ENCODE results near the gene TRPC4.

The TRPC4 gene

GRCh38 chr13:37747071-37747612 is 122.4 kb downstream of the TRPC4 start:
- Histone ChIP-seq H3K36me3 (ENCODE audit: control insufficient read depth in 1 of 2, insufficient read depth in 2 of 2, low read length in 2 of 2) (no peaks in the 10 kb centered on the region), H3K9me3 (ENCODE audit: control insufficient read depth in 1 of 2, low read length in 2 of 2) (no peaks in the 10 kb centered on the region), H3K9ac (ENCODE audit: low read depth in 1 of 2, low read length in 2 of 2) (no peak overlapping the region), H3K4me3 (ENCODE audit: low read depth in 1 of 2, low read length in 2 of 2) (no peak overlapping the region), H3K27me3 (ENCODE audit: control insufficient read depth in 1 of 2, insufficient read depth in 2 of 2, low read length in 2 of 2) (no peaks in the 10 kb centered on the region), H3K4me1 (ENCODE audit: control insufficient read depth in 1 of 2, insufficient read depth in 2 of 2, low read length in 2 of 2) (no peaks in the 10 kb centered on the region), H3K27ac (ENCODE audit: low read depth, low read length) (no peak overlapping the region)

GRCh38 chr13:37741536-37741935 is 128.0 kb downstream of the TRPC4 start:
- no peaks in the 10 kb centered on the region for H3K36me3 ChIP-seq (ENCODE audit: control insufficient read depth in 1 of 2, insufficient read depth in 2 of 2, low read length in 2 of 2)
- H3K27ac ChIP-seq (ENCODE audit: low read depth, low read length), result no peak overlapping the region
- no peak overlapping the region for H3K9ac ChIP-seq (ENCODE audit: low read depth in 1 of 2, low read length in 2 of 2)
- H3K9me3 ChIP-seq (ENCODE audit: control insufficient read depth in 1 of 2, low read length in 2 of 2), result no peaks in the 10 kb centered on the region
- no peak overlapping the region for H3K4me3 ChIP-seq (ENCODE audit: low read depth in 1 of 2, low read length in 2 of 2)
- no peaks in the 10 kb centered on the region for H3K4me1 ChIP-seq (ENCODE audit: control insufficient read depth in 1 of 2, insufficient read depth in 2 of 2, low read length in 2 of 2)
- no peaks in the 10 kb centered on the region for H3K27me3 ChIP-seq (ENCODE audit: control insufficient read depth in 1 of 2, insufficient read depth in 2 of 2, low read length in 2 of 2)

- Histone ChIP-seq H3K4me1 (ENCODE audit: control insufficient read depth in 1 of 2, insufficient read depth in 2 of 2, low read length in 2 of 2) (no peaks in the 10 kb centered on the region), H3K27ac (ENCODE audit: low read depth, low read length) (no peak overlapping the region), H3K36me3 (ENCODE audit: control insufficient read depth in 1 of 2, insufficient read depth in 2 of 2, low read length in 2 of 2) (no peaks in the 10 kb centered on the region), H3K4me3 (ENCODE audit: low read depth in 1 of 2, low read length in 2 of 2) (no peak overlapping the region), H3K9ac (ENCODE audit: low read depth in 1 of 2, low read length in 2 of 2) (no peak overlapping the region), H3K27me3 (ENCODE audit: control insufficient read depth in 1 of 2, insufficient read depth in 2 of 2, low read length in 2 of 2) (no peaks in the 10 kb centered on the region), H3K9me3 (ENCODE audit: control insufficient read depth in 1 of 2, low read length in 2 of 2) (no peaks in the 10 kb centered on the region)
Measured at GRCh38 chr13:37736045-37736444, 133.5 kb downstream of the TRPC4 start.

GRCh38 chr13:37735293-37735692 is 134.3 kb downstream of the TRPC4 start:
- no peak overlapping the region for H3K27ac ChIP-seq (ENCODE audit: low read depth, low read length)
- no peaks in the 10 kb centered on the region for H3K9me3 ChIP-seq (ENCODE audit: control insufficient read depth in 1 of 2, low read length in 2 of 2)
- no peaks in the 10 kb centered on the region for H3K27me3 ChIP-seq (ENCODE audit: control insufficient read depth in 1 of 2, insufficient read depth in 2 of 2, low read length in 2 of 2)
- H3K36me3 ChIP-seq (ENCODE audit: control insufficient read depth in 1 of 2, insufficient read depth in 2 of 2, low read length in 2 of 2), result no peaks in the 10 kb centered on the region
- no peaks in the 10 kb centered on the region for H3K4me1 ChIP-seq (ENCODE audit: control insufficient read depth in 1 of 2, insufficient read depth in 2 of 2, low read length in 2 of 2)
- no peak overlapping the region for H3K4me3 ChIP-seq (ENCODE audit: low read depth in 1 of 2, low read length in 2 of 2)
- H3K9ac ChIP-seq (ENCODE audit: low read depth in 1 of 2, low read length in 2 of 2), result no peak overlapping the region

GRCh38 chr13:37729876-37730275 is 139.7 kb downstream of the TRPC4 start:
- Histone ChIP-seq H3K27me3 (ENCODE audit: control insufficient read depth in 1 of 2, insufficient read depth in 2 of 2, low read length in 2 of 2) (no peaks in the 10 kb centered on the region), H3K9me3 (ENCODE audit: control insufficient read depth in 1 of 2, low read length in 2 of 2) (no peaks in the 10 kb centered on the region), H3K27ac (ENCODE audit: low read depth, low read length) (no peak overlapping the region), H3K4me3 (ENCODE audit: low read depth in 1 of 2, low read length in 2 of 2) (no peak overlapping the region), H3K4me1 (ENCODE audit: control insufficient read depth in 1 of 2, insufficient read depth in 2 of 2, low read length in 2 of 2) (no peaks in the 10 kb centered on the region), H3K9ac (ENCODE audit: low read depth in 1 of 2, low read length in 2 of 2) (no peak overlapping the region), H3K36me3 (ENCODE audit: control insufficient read depth in 1 of 2, insufficient read depth in 2 of 2, low read length in 2 of 2) (no peaks in the 10 kb centered on the region)

GRCh38 chr13:37716420-37717195 is 153.0 kb downstream of the TRPC4 start:
- no peaks in the 10 kb centered on the region for H3K27me3 ChIP-seq (ENCODE audit: control insufficient read depth in 1 of 2, insufficient read depth in 2 of 2, low read length in 2 of 2)
- H3K4me1 ChIP-seq (ENCODE audit: control insufficient read depth in 1 of 2, insufficient read depth in 2 of 2, low read length in 2 of 2), result no peaks in the 10 kb centered on the region
- no peak overlapping the region for H3K9ac ChIP-seq (ENCODE audit: low read depth in 1 of 2, low read length in 2 of 2)
- no peaks in the 10 kb centered on the region for H3K9me3 ChIP-seq (ENCODE audit: control insufficient read depth in 1 of 2, low read length in 2 of 2)
- H3K4me3 ChIP-seq (ENCODE audit: low read depth in 1 of 2, low read length in 2 of 2), result no peak overlapping the region
- no peak overlapping the region for H3K27ac ChIP-seq (ENCODE audit: low read depth, low read length)
- no peaks in the 10 kb centered on the region for H3K36me3 ChIP-seq (ENCODE audit: control insufficient read depth in 1 of 2, insufficient read depth in 2 of 2, low read length in 2 of 2)

- Histone ChIP-seq H3K4me3 (ENCODE audit: low read depth in 1 of 2, low read length in 2 of 2) (no peak overlapping the region), H3K9ac (ENCODE audit: low read depth in 1 of 2, low read length in 2 of 2) (no peak overlapping the region), H3K9me3 (ENCODE audit: control insufficient read depth in 1 of 2, low read length in 2 of 2) (no peaks in the 10 kb centered on the region), H3K27me3 (ENCODE audit: control insufficient read depth in 1 of 2, insufficient read depth in 2 of 2, low read length in 2 of 2) (no peaks in the 10 kb centered on the region), H3K27ac (ENCODE audit: low read depth, low read length) (no peak overlapping the region), H3K4me1 (ENCODE audit: control insufficient read depth in 1 of 2, insufficient read depth in 2 of 2, low read length in 2 of 2) (no peaks in the 10 kb centered on the region), H3K36me3 (ENCODE audit: control insufficient read depth in 1 of 2, insufficient read depth in 2 of 2, low read length in 2 of 2) (no peaks in the 10 kb centered on the region)
Measured at GRCh38 chr13:37715606-37716015, 154.0 kb downstream of the TRPC4 start.

- no peaks in the 10 kb centered on the region for H3K4me1 ChIP-seq (ENCODE audit: control insufficient read depth in 1 of 2, insufficient read depth in 2 of 2, low read length in 2 of 2)
Measured at GRCh38 chr13:37709318-37709717, 160.3 kb downstream of the TRPC4 start.

GRCh38 chr13:37707739-37708500 is 161.7 kb downstream of the TRPC4 start:
- Histone ChIP-seq H3K4me3 (ENCODE audit: low read depth in 1 of 2, low read length in 2 of 2) (no peak overlapping the region), H3K27ac (ENCODE audit: low read depth, low read length) (no peak overlapping the region)

More at GRCh38 chr13:37709318-37709717, 160.3 kb downstream of the TRPC4 start:
- Histone ChIP-seq H3K4me3 (ENCODE audit: low read depth in 1 of 2, low read length in 2 of 2) (no peak overlapping the region), H3K9ac (ENCODE audit: low read depth in 1 of 2, low read length in 2 of 2) (no peak overlapping the region), H3K27ac (ENCODE audit: low read depth, low read length) (no peak overlapping the region), H3K36me3 (ENCODE audit: control insufficient read depth in 1 of 2, insufficient read depth in 2 of 2, low read length in 2 of 2) (no peaks in the 10 kb centered on the region), H3K27me3 (ENCODE audit: control insufficient read depth in 1 of 2, insufficient read depth in 2 of 2, low read length in 2 of 2) (no peaks in the 10 kb centered on the region), H3K9me3 (ENCODE audit: control insufficient read depth in 1 of 2, low read length in 2 of 2) (no peaks in the 10 kb centered on the region)

GRCh38 chr13:37706041-37706440 is 163.5 kb downstream of the TRPC4 start:
- Histone ChIP-seq H3K4me1 (ENCODE audit: control insufficient read depth in 1 of 2, insufficient read depth in 2 of 2, low read length in 2 of 2) (no peaks in the 10 kb centered on the region), H3K27ac (ENCODE audit: low read depth, low read length) (no peak overlapping the region), H3K27me3 (ENCODE audit: control insufficient read depth in 1 of 2, insufficient read depth in 2 of 2, low read length in 2 of 2) (no peaks in the 10 kb centered on the region), H3K4me3 (ENCODE audit: low read depth in 1 of 2, low read length in 2 of 2) (no peak overlapping the region), H3K9me3 (ENCODE audit: control insufficient read depth in 1 of 2, low read length in 2 of 2) (no peaks in the 10 kb centered on the region), H3K36me3 (ENCODE audit: control insufficient read depth in 1 of 2, insufficient read depth in 2 of 2, low read length in 2 of 2) (no peaks in the 10 kb centered on the region), H3K9ac (ENCODE audit: low read depth in 1 of 2, low read length in 2 of 2) (no peak overlapping the region)

More at GRCh38 chr13:37707739-37708500, 161.7 kb downstream of the TRPC4 start:
- Histone ChIP-seq H3K36me3 (ENCODE audit: control insufficient read depth in 1 of 2, insufficient read depth in 2 of 2, low read length in 2 of 2) (no peaks in the 10 kb centered on the region), H3K4me1 (ENCODE audit: control insufficient read depth in 1 of 2, insufficient read depth in 2 of 2, low read length in 2 of 2) (no peaks in the 10 kb centered on the region), H3K27me3 (ENCODE audit: control insufficient read depth in 1 of 2, insufficient read depth in 2 of 2, low read length in 2 of 2) (no peaks in the 10 kb centered on the region), H3K9ac (ENCODE audit: low read depth in 1 of 2, low read length in 2 of 2) (no peak overlapping the region), H3K9me3 (ENCODE audit: control insufficient read depth in 1 of 2, low read length in 2 of 2) (no peaks in the 10 kb centered on the region)

Measured in duodenal mucosa (tissue), 2 donors.